Ovary (tissue), 9 donors: ENCODE data around the gene SCN2A. TPM values are rescaled to one million over a fixed set of nuclear protein-coding genes. Genes with fewer than 3 reads are reported as not detected.

Experiments
- DNase-seq, 5 donors: peaks; one replicate each; pipeline ENCODE4 v3.0.0-alpha.2; 2019 to 2020
- H3K27ac ChIP-seq, 2 donors: fragments of 200-600 bp; one replicate each; pipeline versions ENCODE4 v1.5.1 to v1.8.0; 2019 to 2022
- H3K27me3 ChIP-seq: fragments of 200-600 bp; one replicate; pipeline ENCODE4 v1.8.0; 2022
- H3K36me3 ChIP-seq: fragments of 200-600 bp; sonication (generic); one replicate; pipeline ENCODE4 v1.5.1; 2019
- H3K4me1 ChIP-seq: one replicate; pipeline ENCODE4 v1.8.1; 2013; ENCODE audit warnings: mild to moderate bottlenecking, moderate library complexity; ENCODE audit not compliant: insufficient read depth
- H3K4me3 ChIP-seq: fragments of 200-600 bp; sonication (generic); one replicate; pipeline ENCODE4 v1.5.1; 2017
- H3K9me3 ChIP-seq, 2 donors: fragments of 200-600 bp in 1 of 2; sonication (generic) in 1 of 2; one replicate each; pipeline versions ENCODE4 v1.5.1 to v1.8.1; 2013 to 2019; ENCODE audit warnings: mild to moderate bottlenecking in 1 of 2, moderate library complexity in 1 of 2
- EP300 ChIP-seq: sonication (generic); formaldehyde crosslinking; IDR thresholded peaks from one replicate; pipeline ENCODE4 v1.6.1; 2017; ENCODE audit warnings: antibody characterized with exemption
- POLR2A ChIP-seq: fragments of 450-650 bp; IDR thresholded peaks from one replicate; pipeline ENCODE4 v1.6.1; 2017; ENCODE audit warnings: antibody characterized with exemption, mild to moderate bottlenecking, moderate library complexity
- WGBS, 3 donors: extraction: QIAGEN DNeasy Blood & Tissue Kit in 1 of 3; methylation state at CpG; one replicate each; pipeline versions ENCODE4 v1.1.5 to v1.1.7; 2013 to 2017; 5-methylcytosine and 5-hydroxymethylcytosine counted together
- intact Hi-C, 4 donors: fragments of 100-400 bp; cut with DNase I; formaldehyde crosslinking; loops; one replicate each; pipeline versions ENCODE4 v1.11.0 to v1.15.1; 2022 to 2023
- polyA plus RNA-seq, 2 donors: library from polyadenylated mRNA; stranded (reverse); fragments of 200-250 nt in 1 of 2; fragments of 350-450 nt in 1 of 2; fragmentation: Illumina TruSeq in 1 of 2; extraction: RNeasy Lipid Tissue Mini Kit (QIAGEN cat#74804) in 1 of 2; gene quantifications; one replicate each; pipeline ENCODE4 v1.2.3, GENCODE V29; 2013 to 2014
- total RNA-seq, 7 donors: library from RNA; depleted of rRNA in 2 of 7; stranded (reverse); fragments of >200 nt in 2 of 7; fragmentation: NEBNext Ultra II Directional in 3 of 7; extraction: Animal tissue kit (Norgen Biotek cat#: 25700) in 3 of 7; gene quantifications; one replicate each; pipeline versions ENCODE4 v1.1.0 to v1.2.4, GENCODE V29; 2016 to 2023
- TF ChIP-seq, protein P1 (sequence below), 3 donors: fragments of 450-650 bp in 2 of 3; fragments of 200-600 bp in 1 of 3; IDR thresholded peaks; one replicate each; pipeline versions ENCODE4 v1.5.1 to v1.8.0; 2016 to 2022; ENCODE audit warnings: antibody characterized with exemption in 3 of 3, mild to moderate bottlenecking in 1 of 3
- donor health status: DM: no; HTN: no; CAD: no; lungs with moderate emphysema.
- donor health status: DM: no; HTN: no; CAD: no.
- donor health status: Bipolar disorder and iron deficiency.
- donor health status: DM: yes; HTN: yes; CAD: no.
- donor health status: DM: no; HTN: no; CAD: no.
- donor health status: DM: yes; HTN: yes; CAD: no.

Gene SCN2A
- total and polyA plus RNA-seq, 9 donors = 0.15 to 1.4 (median 0.61) TPM

DNA sequence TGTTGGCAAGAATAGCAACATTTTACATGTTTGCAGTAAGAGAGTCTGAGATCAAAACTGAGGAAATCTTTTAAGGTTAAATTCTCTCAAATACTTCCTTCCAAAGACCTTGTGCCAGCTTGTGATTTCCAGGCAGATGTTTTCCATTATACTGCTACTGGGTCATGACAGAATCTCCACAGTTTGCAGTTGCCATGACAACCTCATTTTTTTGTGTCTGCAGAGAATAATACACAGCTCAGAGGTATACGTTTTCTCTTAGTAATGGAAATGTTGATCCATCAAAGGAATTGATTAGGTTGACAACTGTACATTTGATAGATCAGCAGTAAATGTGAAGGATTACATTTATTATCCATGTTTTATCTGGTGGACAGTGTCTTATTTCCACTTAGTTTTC, 201.2 kb downstream of the SCN2A start:
- Histone ChIP-seq H3K4me3 (no peak overlapping the region), H3K36me3 (no peaks in the 10 kb centered on the region), H3K4me1 (peaks cover 1% of the 10 kb centered on the region), H3K27me3 (no peaks in the 10 kb centered on the region), H3K9me3 (no peaks in the 10 kb centered on the region), H3K27ac (no peak overlapping the region)
- no peak for TF ChIP-seq POLR2A
- TF ChIP-seq, protein P1, sequence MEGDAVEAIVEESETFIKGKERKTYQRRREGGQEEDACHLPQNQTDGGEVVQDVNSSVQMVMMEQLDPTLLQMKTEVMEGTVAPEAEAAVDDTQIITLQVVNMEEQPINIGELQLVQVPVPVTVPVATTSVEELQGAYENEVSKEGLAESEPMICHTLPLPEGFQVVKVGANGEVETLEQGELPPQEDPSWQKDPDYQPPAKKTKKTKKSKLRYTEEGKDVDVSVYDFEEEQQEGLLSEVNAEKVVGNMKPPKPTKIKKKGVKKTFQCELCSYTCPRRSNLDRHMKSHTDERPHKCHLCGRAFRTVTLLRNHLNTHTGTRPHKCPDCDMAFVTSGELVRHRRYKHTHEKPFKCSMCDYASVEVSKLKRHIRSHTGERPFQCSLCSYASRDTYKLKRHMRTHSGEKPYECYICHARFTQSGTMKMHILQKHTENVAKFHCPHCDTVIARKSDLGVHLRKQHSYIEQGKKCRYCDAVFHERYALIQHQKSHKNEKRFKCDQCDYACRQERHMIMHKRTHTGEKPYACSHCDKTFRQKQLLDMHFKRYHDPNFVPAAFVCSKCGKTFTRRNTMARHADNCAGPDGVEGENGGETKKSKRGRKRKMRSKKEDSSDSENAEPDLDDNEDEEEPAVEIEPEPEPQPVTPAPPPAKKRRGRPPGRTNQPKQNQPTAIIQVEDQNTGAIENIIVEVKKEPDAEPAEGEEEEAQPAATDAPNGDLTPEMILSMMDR (IDR thresholded peaks at IDR 0.05) = no peak
- no peak for TF ChIP-seq EP300
- intact Hi-C loops = no loop called here
- DNase-seq = peak in 2 of 5 donors; percentile 21 to 34
- WGBS, 3 donors = 0 to 2% (median 0%) methylated on average over 1 of the region's 1 CpG

Other genes with a start within 250 kb of the SCN2A start
- 1 to 10 TPM in 2 of 7 donors, under 1 TPM in 5; 0.20 to 3.4 (median 0.80) TPM for gene SCN3A, start 35.4 kb upstream of the SCN2A start, total RNA-seq
- gene SCN3A, start 35.4 kb upstream of the SCN2A start, polyA plus RNA-seq = 1 to 10 TPM in 1 of 2 donors, under 1 TPM in 1; 0.56 to 1.3 TPM
- 10 to 100 TPM in 3 of 7 donors, 1 to 10 TPM in 4; 4.3 to 16.2 (median 9.6) TPM for gene CSRNP3, start 230.3 kb downstream of the SCN2A start, total RNA-seq
- gene CSRNP3, start 230.3 kb downstream of the SCN2A start, polyA plus RNA-seq = 1 to 10 TPM; 2.9 to 3.4 TPM